Muscle layer of colon (tissue), 2 donors: ENCODE measurements around the gene CACNA1I.

ENCODE experiments used
- H3K27ac ChIP-seq: one replicate; pipeline ENCODE4 v1.7.0; 2013; ENCODE audit warnings: low read depth, mild to moderate bottlenecking, low read length, moderate library complexity
- H3K27me3 ChIP-seq, 2 donors: one replicate each; pipeline ENCODE4 v1.7.0; 2013; ENCODE audit warnings: low read length in 2 of 2, mild to moderate bottlenecking in 2 of 2; ENCODE audit not compliant: insufficient read depth in 2 of 2, control insufficient read depth in 1 of 2
- H3K36me3 ChIP-seq: one replicate; pipeline ENCODE4 v1.7.0; 2013; ENCODE audit warnings: mild to moderate bottlenecking, low read length; ENCODE audit not compliant: insufficient read depth
- H3K4me1 ChIP-seq: one replicate; pipeline ENCODE4 v1.7.0; 2013; ENCODE audit warnings: mild to moderate bottlenecking, low read length; ENCODE audit not compliant: insufficient read depth
- H3K4me3 ChIP-seq, 2 donors: one replicate each; pipeline ENCODE4 v1.7.0; 2013; ENCODE audit warnings: low read length in 2 of 2, low read depth in 1 of 2, mild to moderate bottlenecking in 1 of 2, moderate library complexity in 1 of 2
- H3K9ac ChIP-seq: one replicate; pipeline ENCODE4 v1.7.0; 2013; ENCODE audit warnings: low read length
- H3K9me3 ChIP-seq: one replicate; pipeline ENCODE4 v1.7.0; 2013; ENCODE audit warnings: mild to moderate bottlenecking, low read length
- donor health status: abdominal sarcoma.
- donor health status: Adenocarcinoma of cecum.

The CACNA1I gene

GRCh38 chr22:39620924-39621690 is 50.6 kb downstream of the CACNA1I start:
- H3K4me1 ChIP-seq, result no peaks in the 10 kb centered on the region
- peaks cover 5 to 56% of the 10 kb centered on the region in 2 donors for H3K27me3 ChIP-seq
- no peak overlapping the region for H3K9ac ChIP-seq
- H3K27ac ChIP-seq, result no peak overlapping the region
- H3K4me3 ChIP-seq, result no peak overlapping the region
- H3K9me3 ChIP-seq, result no peaks in the 10 kb centered on the region
- no peaks in the 10 kb centered on the region for H3K36me3 ChIP-seq

DNA sequence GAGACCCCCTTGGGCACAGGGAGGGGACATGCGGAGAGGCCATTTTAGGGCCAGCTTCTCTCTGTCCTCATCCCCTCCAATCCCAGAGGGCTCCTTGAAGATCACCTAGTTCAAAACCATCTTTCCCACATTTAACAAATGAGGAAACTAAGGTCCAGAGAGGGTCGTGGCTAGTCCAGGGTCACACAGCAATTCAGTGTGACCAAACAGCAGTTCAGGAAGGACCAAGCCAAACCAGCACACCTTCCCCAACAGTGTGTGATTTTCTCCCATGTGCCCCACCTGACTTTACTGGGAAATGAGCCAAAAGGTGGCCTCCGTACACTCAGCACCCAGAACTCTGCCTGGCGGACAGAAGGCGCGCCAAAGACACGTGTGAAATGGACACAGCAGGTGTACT is 51.3 kb downstream of the CACNA1I start:
- Histone ChIP-seq H3K9ac (no peak overlapping the region), H3K27me3 (peaks cover 5 to 55% of the 10 kb centered on the region in 2 donors), H3K4me1 (no peaks in the 10 kb centered on the region), H3K27ac (no peak overlapping the region), H3K36me3 (no peaks in the 10 kb centered on the region), H3K9me3 (no peaks in the 10 kb centered on the region), H3K4me3 (no peak overlapping the region)

GRCh38 chr22:39622881-39623367 is 52.4 kb downstream of the CACNA1I start:
- Histone ChIP-seq H3K4me1 (no peaks in the 10 kb centered on the region), H3K27me3 (peaks cover 5 to 48% of the 10 kb centered on the region in 2 donors), H3K9ac (no peak overlapping the region)

GRCh38 chr22:39623603-39624500 is 53.3 kb downstream of the CACNA1I start:
- Histone ChIP-seq H3K27me3 (peaks cover 5 to 45% of the 10 kb centered on the region in 2 donors), H3K36me3 (no peaks in the 10 kb centered on the region), H3K4me3 (no peak overlapping the region), H3K4me1 (no peaks in the 10 kb centered on the region), H3K9ac (no peak overlapping the region), H3K27ac (no peak overlapping the region), H3K9me3 (no peaks in the 10 kb centered on the region)

More at GRCh38 chr22:39622881-39623367, 52.4 kb downstream of the CACNA1I start:
- no peaks in the 10 kb centered on the region for H3K9me3 ChIP-seq
- no peak overlapping the region for H3K27ac ChIP-seq
- H3K36me3 ChIP-seq, result no peaks in the 10 kb centered on the region
- no peak overlapping the region for H3K4me3 ChIP-seq

DNA sequence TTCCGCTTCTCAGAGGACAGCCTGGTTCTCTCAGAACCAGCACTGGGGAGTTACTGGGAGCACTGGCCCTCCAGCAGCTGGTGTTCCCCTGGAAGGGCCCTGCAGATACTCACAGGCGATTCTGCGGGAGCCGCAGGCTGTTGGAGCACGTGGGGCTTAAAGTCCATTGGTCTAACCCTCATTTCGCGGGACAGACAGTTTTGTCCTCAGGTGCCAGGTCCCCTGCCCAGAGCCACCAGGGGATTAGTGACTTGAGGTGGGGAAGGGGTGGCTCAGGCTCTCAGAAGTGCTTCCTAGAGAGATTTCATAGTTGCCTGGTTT is 53.9 kb downstream of the CACNA1I start:
- H3K27me3 ChIP-seq, result peaks cover 5 to 45% of the 10 kb centered on the region in 2 donors

DNA sequence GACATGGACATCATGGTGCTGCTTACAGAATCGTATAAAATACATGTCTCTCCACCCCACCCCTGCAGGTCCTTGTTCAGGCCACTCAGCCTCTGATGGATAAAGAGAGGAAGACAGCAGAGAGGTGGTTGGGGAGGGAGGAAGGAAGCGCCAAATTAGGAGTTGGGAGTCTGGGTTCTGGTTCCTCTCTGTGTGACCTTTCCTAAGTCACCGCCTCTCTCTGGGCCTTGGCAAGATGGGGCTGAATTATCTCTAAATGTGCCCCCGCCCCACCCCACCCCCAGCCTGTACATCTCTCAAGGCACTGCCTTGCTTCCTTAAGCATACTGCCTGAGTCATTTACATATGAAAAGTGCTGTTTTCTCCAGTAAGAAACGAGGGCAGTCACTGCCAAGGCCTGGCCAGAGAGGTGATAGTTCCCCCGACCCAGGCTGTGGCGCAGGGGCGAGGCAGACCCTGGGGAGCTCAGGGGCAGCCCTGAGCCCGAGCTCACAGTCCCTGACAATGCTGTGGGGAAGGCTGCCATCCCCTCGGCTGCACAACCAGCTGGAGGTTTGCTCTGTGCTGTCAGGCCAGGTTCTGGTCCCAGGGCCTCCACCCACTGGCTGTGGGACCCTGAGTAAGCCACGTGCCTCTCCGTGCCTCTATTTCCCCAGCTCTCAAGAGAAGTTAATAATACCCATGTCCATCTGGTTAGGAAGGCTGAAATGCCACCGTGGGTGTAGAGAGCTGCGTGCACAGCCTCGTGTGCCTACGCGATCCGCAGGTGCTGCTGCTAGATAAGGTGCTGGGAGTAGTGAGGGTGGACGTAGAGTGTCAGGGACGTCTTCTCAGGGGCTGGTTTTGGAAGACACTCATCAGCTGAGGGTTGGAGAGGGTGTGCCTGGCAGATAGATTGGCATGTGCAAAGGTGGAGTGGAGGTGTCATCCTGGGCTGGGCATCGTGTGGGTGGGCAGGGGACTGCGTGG is 55.3 kb downstream of the CACNA1I start:
- H3K9me3 ChIP-seq, result no peaks in the 10 kb centered on the region
- H3K36me3 ChIP-seq, result no peaks in the 10 kb centered on the region
- no peak overlapping the region for H3K9ac ChIP-seq
- no peak overlapping the region for H3K4me3 ChIP-seq
- H3K27me3 ChIP-seq, result peaks cover 5 to 45% of the 10 kb centered on the region in 2 donors
- H3K27ac ChIP-seq, result no peak overlapping the region
- no peaks in the 10 kb centered on the region for H3K4me1 ChIP-seq

More for the DNA sequence above, 53.9 kb downstream of the CACNA1I start:
- H3K27ac ChIP-seq, result no peak overlapping the region
- no peak overlapping the region for H3K9ac ChIP-seq
- no peaks in the 10 kb centered on the region for H3K9me3 ChIP-seq
- H3K4me3 ChIP-seq, result no peak overlapping the region
- H3K4me1 ChIP-seq, result no peaks in the 10 kb centered on the region
- no peaks in the 10 kb centered on the region for H3K36me3 ChIP-seq

DNA sequence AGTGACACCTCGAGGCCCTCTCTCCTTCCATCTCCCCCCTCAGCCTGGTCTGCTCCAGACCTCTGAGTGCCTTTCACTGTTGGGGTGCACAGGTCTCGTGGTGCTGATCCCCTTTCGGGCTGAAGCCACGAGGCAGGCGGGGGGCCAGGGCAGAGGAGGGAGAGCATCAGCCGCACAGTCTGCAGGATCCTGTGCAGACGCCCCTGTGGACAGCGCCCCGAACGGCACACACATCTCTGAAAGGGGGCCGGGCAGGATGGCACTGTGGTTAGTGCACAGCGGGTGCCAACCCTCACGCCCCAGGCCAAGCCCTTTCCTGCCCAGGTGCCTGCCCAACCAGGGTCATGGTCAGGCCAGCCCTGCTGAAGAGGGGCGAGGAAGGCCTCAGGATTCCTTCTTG is 56.7 kb downstream of the CACNA1I start:
- Histone ChIP-seq H3K4me3 (no peak overlapping the region), H3K36me3 (no peaks in the 10 kb centered on the region), H3K27ac (no peak overlapping the region), H3K4me1 (no peaks in the 10 kb centered on the region), H3K9ac (no peak overlapping the region), H3K9me3 (no peaks in the 10 kb centered on the region), H3K27me3 (peaks cover 0 to 32% of the 10 kb centered on the region in 2 donors)

GRCh38 chr22:39627865-39628562 is 57.5 kb downstream of the CACNA1I start:
- no peaks in the 10 kb centered on the region for H3K9me3 ChIP-seq
- H3K9ac ChIP-seq, result no peak overlapping the region
- H3K4me1 ChIP-seq, result no peaks in the 10 kb centered on the region
- no peak overlapping the region for H3K27ac ChIP-seq
- H3K36me3 ChIP-seq, result no peaks in the 10 kb centered on the region
- H3K27me3 ChIP-seq, result peaks cover 0 to 29% of the 10 kb centered on the region in 2 donors
- no peak overlapping the region for H3K4me3 ChIP-seq

GRCh38 chr22:39628563-39629080 is 58.1 kb downstream of the CACNA1I start:
- Histone ChIP-seq H3K36me3 (no peaks in the 10 kb centered on the region), H3K27ac (no peak overlapping the region), H3K27me3 (peaks cover 0 to 23% of the 10 kb centered on the region in 2 donors), H3K9me3 (no peaks in the 10 kb centered on the region), H3K9ac (no peak overlapping the region), H3K4me1 (no peaks in the 10 kb centered on the region), H3K4me3 (no peak overlapping the region)

- no peak overlapping the region for H3K4me3 ChIP-seq
- no peaks in the 10 kb centered on the region for H3K36me3 ChIP-seq
- H3K27ac ChIP-seq, result no peak overlapping the region
- H3K9ac ChIP-seq, result no peak overlapping the region
- no peaks in the 10 kb centered on the region for H3K9me3 ChIP-seq
- no peaks in the 10 kb centered on the region for H3K4me1 ChIP-seq
- H3K27me3 ChIP-seq, result peaks cover 0 to 15% of the 10 kb centered on the region in 2 donors
Measured at GRCh38 chr22:39629851-39630250, 59.3 kb downstream of the CACNA1I start.
